T1000 (cell line): ENCODE results near the gene ATP6V0C.
A peak's percentile ranks its signal among the peaks of the same experiment; 100 is the strongest.

Experiments used
- DNase-seq: peaks from one replicate; lab custom pipeline; 2025; ENCODE audit warnings: mixed read lengths; lab: John Stamatoyannopoulos, UW

ATP6V0C gene

GRCh38 chr16:2490190-2491105 lies 23.3 kb upstream of the ATP6V0C start:
- DNase-seq, result no peak

- DNase-seq, result no peak
Measured at GRCh38 chr16:2492292-2492691, 21.5 kb upstream of the ATP6V0C start.

GRCh38 chr16:2493605-2494004 lies 20.1 kb upstream of the ATP6V0C start:
- no peak for DNase-seq

- DNase-seq, result no peak
Measured at GRCh38 chr16:2494616-2495015, 19.1 kb upstream of the ATP6V0C start.

- DNase-seq, result no peak
Measured at GRCh38 chr16:2495041-2495440, 18.7 kb upstream of the ATP6V0C start.

- no peak for DNase-seq
Measured at GRCh38 chr16:2496223-2497115, 17.3 kb upstream of the ATP6V0C start.

GRCh38 chr16:2497116-2497630 lies 16.6 kb upstream of the ATP6V0C start:
- DNase-seq, result no peak

- DNase-seq, result no peak
Measured at GRCh38 chr16:2497695-2498484, 15.9 kb upstream of the ATP6V0C start.

GRCh38 chr16:2498531-2499253 lies 15.1 kb upstream of the ATP6V0C start:
- no peak for DNase-seq

GRCh38 chr16:2499454-2499853 lies 14.3 kb upstream of the ATP6V0C start:
- DNase-seq, result no peak

- no peak for DNase-seq
Measured at GRCh38 chr16:2499890-2500429, 13.8 kb upstream of the ATP6V0C start.

GRCh38 chr16:2500430-2500917 lies 13.3 kb upstream of the ATP6V0C start:
- no peak for DNase-seq

- DNase-seq, result peak; percentile 80
Measured at GRCh38 chr16:2500918-2501750, 12.6 kb upstream of the ATP6V0C start.

- no peak for DNase-seq
Measured at GRCh38 chr16:2501946-2502895, 11.5 kb upstream of the ATP6V0C start.

- no peak for DNase-seq
Measured at GRCh38 chr16:2505695-2506094, 8.1 kb upstream of the ATP6V0C start.

- no peak for DNase-seq
Measured at GRCh38 chr16:2507052-2507659, 6.6 kb upstream of the ATP6V0C start.

- no peak for DNase-seq
Measured at GRCh38 chr16:2507665-2508064, 6.1 kb upstream of the ATP6V0C start.
